Neuronal stem cell (in vitro differentiated cells): Measurements from ENCODE around the gene SLC25A48.

Experiments
- DNase-seq: peaks from one replicate; pipeline ENCODE4 v3.0.0-alpha.2; 2013; ENCODE audit warnings: low spot score
- H2AFZ ChIP-seq: one replicate; pipeline ENCODE4 v1.6.1; 2013; ENCODE audit warnings: mild to moderate bottlenecking, low read length, inconsistent platforms
- H2AK5ac ChIP-seq: 2 replicates; pipeline ENCODE4 v1.6.1; 2013; ENCODE audit warnings: low read depth, mild to moderate bottlenecking, inconsistent platforms, low read length, moderate library complexity, mixed read lengths
- H2BK120ac ChIP-seq: 2 replicates; pipeline ENCODE4 v1.6.1; 2013; ENCODE audit warnings: low read depth, mild to moderate bottlenecking, inconsistent platforms, low read length, moderate library complexity, mixed read lengths
- H2BK12ac ChIP-seq: one replicate; pipeline ENCODE4 v1.6.1; 2013; ENCODE audit warnings: low read length, inconsistent platforms
- H2BK15ac ChIP-seq: 2 replicates; pipeline ENCODE4 v1.6.1; 2013; ENCODE audit warnings: mild to moderate bottlenecking, low read length, inconsistent platforms, mixed read lengths
- H2BK5ac ChIP-seq: one replicate; pipeline ENCODE4 v1.6.1; 2013; ENCODE audit warnings: inconsistent platforms, mild to moderate bottlenecking, low read length, moderate library complexity
- H3K14ac ChIP-seq: one replicate; pipeline ENCODE4 v1.6.1; 2013; ENCODE audit warnings: low read length, inconsistent platforms
- H3K18ac ChIP-seq: 2 replicates; pipeline ENCODE4 v1.6.1; 2013; ENCODE audit warnings: low read length, inconsistent platforms
- H3K23ac ChIP-seq: 2 replicates; pipeline ENCODE4 v1.6.1; 2013; ENCODE audit warnings: low read depth, mild to moderate bottlenecking, mixed read lengths, low read length, inconsistent platforms; ENCODE audit not compliant: poor library complexity
- H3K27ac ChIP-seq: replicated peaks from 3 replicates; pipeline ENCODE4 v1.5.1; 2013; ENCODE audit warnings: low read length, inconsistent platforms
- H3K27me3 ChIP-seq, 3 experiments: 2 replicates each; pipeline ENCODE4 v1.6.1; 2013; ENCODE audit warnings: low read length in 3 of 3, mild to moderate bottlenecking in 2 of 3, inconsistent platforms in 1 of 3, low read depth in 1 of 3, mixed read lengths in 1 of 3, moderate library complexity in 1 of 3; ENCODE audit not compliant: control insufficient read depth in 3 of 3, insufficient read depth in 3 of 3
- H3K36me3 ChIP-seq, 2 donors: replicated peaks in 1 of 2; 2 replicates each; pipeline ENCODE4 v1.6.1; 2013; ENCODE audit warnings: low read length in 2 of 2; ENCODE audit not compliant: control insufficient read depth in 2 of 2, insufficient read depth in 2 of 2
- H3K4ac ChIP-seq: 2 replicates; pipeline ENCODE4 v1.6.1; 2013; ENCODE audit warnings: inconsistent platforms, mild to moderate bottlenecking, low read length, moderate library complexity
- H3K4me1 ChIP-seq, 2 donors: 1 replicate in 1 of 2; 2 replicates in 1 of 2; pipeline ENCODE4 v1.6.1; 2013; ENCODE audit warnings: low read length in 2 of 2, low read depth in 1 of 2; ENCODE audit not compliant: control insufficient read depth in 2 of 2, insufficient read depth in 1 of 2
- H3K4me2 ChIP-seq: one replicate; pipeline ENCODE4 v1.6.1; 2013; ENCODE audit warnings: mild to moderate bottlenecking, low read length, inconsistent platforms; ENCODE audit not compliant: insufficient read depth, poor library complexity, severe bottlenecking
- H3K4me3 ChIP-seq, 2 donors: 2 replicates each; pipeline ENCODE4 v1.5.1; 2013; ENCODE audit warnings: low read length in 2 of 2, mild to moderate bottlenecking in 2 of 2, inconsistent platforms in 1 of 2, moderate library complexity in 1 of 2
- H3K79me1 ChIP-seq: one replicate; pipeline ENCODE4 v1.6.1; 2013; ENCODE audit warnings: low read depth, mild to moderate bottlenecking, inconsistent platforms, low read length, moderate library complexity
- H3K9ac ChIP-seq: one replicate; pipeline ENCODE4 v1.6.1; 2013; ENCODE audit warnings: mild to moderate bottlenecking, low read depth, low read length, inconsistent platforms; ENCODE audit not compliant: poor library complexity
- H3K9me3 ChIP-seq, 2 donors: replicated peaks in 1 of 2; 2 replicates each; pipeline versions ENCODE3 to v1.6.1; 2013; ENCODE audit warnings: low read length in 2 of 2, mild to moderate bottlenecking in 2 of 2, inconsistent platforms in 1 of 2, low read depth in 1 of 2, mixed read lengths in 1 of 2, moderate library complexity in 1 of 2; ENCODE audit not compliant: control insufficient read depth in 2 of 2, insufficient read depth in 1 of 2
- H4K8ac ChIP-seq: one replicate; pipeline ENCODE4 v1.6.1; 2013; ENCODE audit warnings: low read depth, mild to moderate bottlenecking, inconsistent platforms, low read length, moderate library complexity
- H4K91ac ChIP-seq: one replicate; pipeline ENCODE4 v1.6.1; 2013; ENCODE audit warnings: low read length, low read depth, mild to moderate bottlenecking, inconsistent platforms; ENCODE audit not compliant: poor library complexity
- WGBS, 2 donors: extraction: QIAGEN DNeasy Blood & Tissue Kit; methylation state at CpG; one replicate each; pipeline ENCODE4 v1.1.7; 2013; ENCODE audit warnings: missing lambda C conversion rate in 2 of 2, mixed read lengths in 1 of 2; ENCODE audit not compliant: insufficient read length in 2 of 2, insufficient replicate concordance in 1 of 2; ENCODE audit errors: extremely low coverage in 2 of 2; 5-methylcytosine and 5-hydroxymethylcytosine counted together

SLC25A48 gene

DNA sequence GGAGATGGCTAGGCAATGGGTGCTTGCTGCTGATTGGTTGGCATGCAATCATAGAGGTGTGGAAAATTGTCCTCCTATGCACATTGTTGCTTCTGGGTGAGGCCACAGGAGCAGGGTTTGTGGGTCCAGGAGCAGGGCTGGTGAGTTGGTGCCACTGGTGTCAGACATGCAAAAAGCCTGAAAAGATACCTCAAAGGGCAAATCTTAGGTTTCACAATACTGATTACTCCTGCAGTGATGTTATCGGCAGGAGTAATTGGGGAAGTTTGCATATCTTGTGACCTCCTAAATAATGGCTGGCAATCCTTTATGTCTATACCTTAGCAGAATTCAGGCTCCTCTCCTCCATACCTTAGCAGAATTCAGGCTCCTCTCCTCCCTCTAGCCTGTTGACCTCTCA lies 25.2 kb downstream of the SLC25A48 start:
- Histone ChIP-seq H3K27me3 (no peaks in the 10 kb centered on the region), H3K4me2 (no peak overlapping the region), H3K23ac (no peak overlapping the region), H3K14ac (no peak overlapping the region), H2BK12ac (no peak overlapping the region), H4K8ac (no peak overlapping the region), H3K4ac (no peak overlapping the region), H3K79me1 (no peaks in the 10 kb centered on the region), H3K9ac (no peak overlapping the region), H4K91ac (no peak overlapping the region), H3K4me1 (no peaks in the 10 kb centered on the region), H2BK5ac (no peak overlapping the region), H3K27ac (no peak overlapping the region), H2AFZ (no peak overlapping the region), H3K9me3 (no peaks in the 10 kb centered on the region), H2AK5ac (no peak overlapping the region), H2BK120ac (no peak overlapping the region), H3K4me3 (no peak overlapping the region), H3K36me3 (no peaks in the 10 kb centered on the region), H2BK15ac (no peak overlapping the region), H3K18ac (no peak overlapping the region)
- no CpG with 5 or more reads among the region's 1 CpG for WGBS, 2 donors
- DNase-seq = no peak

DNA sequence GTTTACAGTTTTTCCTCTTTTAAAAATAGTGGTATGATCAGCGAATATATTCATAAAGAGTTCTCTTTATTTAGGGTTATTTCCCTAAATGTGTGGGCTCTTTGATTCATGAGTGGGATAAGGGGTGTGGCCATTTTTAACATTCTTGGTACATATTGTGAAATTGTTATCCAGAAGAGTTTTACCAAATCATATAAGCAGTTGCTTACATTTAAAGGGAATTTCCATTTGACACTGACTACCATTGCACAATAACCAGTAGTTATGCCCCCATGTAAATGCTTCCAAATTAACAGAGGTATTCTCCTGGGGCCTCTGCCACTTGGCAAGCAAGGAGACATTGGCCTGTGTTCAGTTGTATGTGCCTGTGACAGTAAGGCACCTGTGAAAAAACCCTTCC lies 27.2 kb downstream of the SLC25A48 start:
- no CpG with 5 or more reads among the region's 1 CpG for WGBS, 2 donors

DNA sequence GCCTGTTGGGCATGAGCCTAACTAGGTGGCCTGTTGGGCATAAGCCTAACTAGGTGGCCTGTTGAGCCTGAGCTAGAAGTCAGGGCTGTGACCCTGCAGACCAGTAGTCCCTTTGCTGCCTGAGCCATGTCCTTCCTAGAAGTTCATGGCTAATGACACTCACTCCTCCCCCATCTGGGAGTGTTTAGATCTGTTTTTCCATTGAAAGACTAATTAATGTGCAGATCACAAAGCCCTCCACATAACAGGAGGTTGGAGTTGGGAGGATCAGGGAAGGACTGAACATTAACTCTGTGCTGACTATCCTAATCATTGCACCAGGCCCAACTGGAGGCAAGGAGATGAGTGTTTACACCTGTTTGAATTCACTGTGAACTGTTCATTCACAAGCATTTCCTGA lies 27.6 kb downstream of the SLC25A48 start:
- no peaks in the 10 kb centered on the region for H3K9me3 ChIP-seq
- no peak overlapping the region for H4K91ac ChIP-seq
- no peak for DNase-seq
- H3K27me3 ChIP-seq = no peaks in the 10 kb centered on the region
- H3K18ac ChIP-seq = no peak overlapping the region
- no peak overlapping the region for H3K4ac ChIP-seq
- H2AK5ac ChIP-seq = no peak overlapping the region
- H3K4me1 ChIP-seq = peaks cover 0 to 2% of the 10 kb centered on the region in 2 donors
- H3K27ac ChIP-seq = no peak overlapping the region
- no peak overlapping the region for H2AFZ ChIP-seq
- H2BK15ac ChIP-seq = no peak overlapping the region
- no peak overlapping the region for H4K8ac ChIP-seq
- no peak overlapping the region for H2BK120ac ChIP-seq
- no peaks in the 10 kb centered on the region for H3K36me3 ChIP-seq
- no peak overlapping the region for H3K23ac ChIP-seq
- H2BK5ac ChIP-seq = no peak overlapping the region
- H3K4me3 ChIP-seq = no peak overlapping the region
- no peak overlapping the region for H3K14ac ChIP-seq
- H3K4me2 ChIP-seq = no peak overlapping the region
- no peaks in the 10 kb centered on the region for H3K79me1 ChIP-seq
- no peak overlapping the region for H3K9ac ChIP-seq
- no peak overlapping the region for H2BK12ac ChIP-seq

More for the DNA sequence above, 27.2 kb downstream of the SLC25A48 start:
- H4K91ac ChIP-seq = no peak overlapping the region
- no peak overlapping the region for H2BK5ac ChIP-seq
- no peak for DNase-seq
- H3K23ac ChIP-seq = no peak overlapping the region
- no peak overlapping the region for H3K4me2 ChIP-seq
- H2AK5ac ChIP-seq = no peak overlapping the region
- no peaks in the 10 kb centered on the region for H3K27me3 ChIP-seq
- H3K9ac ChIP-seq = no peak overlapping the region
- H2BK120ac ChIP-seq = no peak overlapping the region
- no peak overlapping the region for H2AFZ ChIP-seq
- H3K36me3 ChIP-seq = no peaks in the 10 kb centered on the region
- H3K4ac ChIP-seq = no peak overlapping the region
- H3K27ac ChIP-seq = no peak overlapping the region
- no peak overlapping the region for H2BK15ac ChIP-seq
- H3K4me1 ChIP-seq = peaks cover 0 to 2% of the 10 kb centered on the region in 2 donors
- no peak overlapping the region for H3K14ac ChIP-seq
- H3K4me3 ChIP-seq = no peak overlapping the region
- no peak overlapping the region for H2BK12ac ChIP-seq
- no peak overlapping the region for H4K8ac ChIP-seq
- no peaks in the 10 kb centered on the region for H3K79me1 ChIP-seq
- H3K18ac ChIP-seq = no peak overlapping the region
- no peaks in the 10 kb centered on the region for H3K9me3 ChIP-seq

DNA sequence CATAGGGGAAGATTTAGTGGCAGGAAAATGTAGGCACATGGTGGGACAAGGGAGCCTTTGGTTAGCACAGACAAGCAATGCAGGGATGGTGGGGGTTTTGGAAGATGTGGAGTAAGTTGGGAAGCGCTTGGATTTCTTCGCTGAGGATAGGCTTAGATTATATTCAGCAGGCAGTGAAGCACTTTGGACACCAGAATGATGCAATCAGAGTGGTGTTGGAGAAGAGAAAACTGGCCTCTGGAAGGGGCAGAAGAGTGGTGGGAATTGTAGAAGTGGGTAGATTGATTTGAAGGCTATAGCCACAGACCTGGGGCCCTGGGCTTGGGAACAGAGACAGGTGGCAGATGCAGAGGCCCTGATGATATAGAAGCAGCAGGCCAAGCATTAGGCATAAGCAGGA lies 28.3 kb downstream of the SLC25A48 start:
- Histone ChIP-seq H2BK15ac (no peak overlapping the region), H3K4me2 (no peak overlapping the region), H4K91ac (no peak overlapping the region), H3K27ac (no peak overlapping the region), H2BK5ac (no peak overlapping the region), H3K36me3 (no peaks in the 10 kb centered on the region), H4K8ac (no peak overlapping the region), H2AFZ (no peak overlapping the region), H3K27me3 (no peaks in the 10 kb centered on the region), H3K9ac (no peak overlapping the region), H3K4me1 (peaks cover 0 to 2% of the 10 kb centered on the region in 2 donors), H3K79me1 (no peaks in the 10 kb centered on the region), H3K9me3 (no peaks in the 10 kb centered on the region), H3K14ac (no peak overlapping the region), H2BK12ac (no peak overlapping the region), H3K4ac (no peak overlapping the region), H3K18ac (no peak overlapping the region), H3K23ac (no peak overlapping the region), H2AK5ac (no peak overlapping the region), H3K4me3 (no peak overlapping the region), H2BK120ac (no peak overlapping the region)
- no peak for DNase-seq
- WGBS, 2 donors = no CpG with 5 or more reads among the region's 2 CpGs
